NCI-H187 (cell line): ENCODE data around the gene RNF144B.
A peak's percentile ranks its signal among the peaks of the same experiment; 100 is the strongest.
"Not testable (repeated sequence)": the region's sequence is repeated elsewhere in the genome, so short reads cannot be mapped to it uniquely, and the experiment has no call there.

ENCODE experiments used
- DNase-seq, 2 experiments: peaks; one replicate each; lab custom pipeline; 2025; lab: John Stamatoyannopoulos, UW

Gene RNF144B

DNA sequence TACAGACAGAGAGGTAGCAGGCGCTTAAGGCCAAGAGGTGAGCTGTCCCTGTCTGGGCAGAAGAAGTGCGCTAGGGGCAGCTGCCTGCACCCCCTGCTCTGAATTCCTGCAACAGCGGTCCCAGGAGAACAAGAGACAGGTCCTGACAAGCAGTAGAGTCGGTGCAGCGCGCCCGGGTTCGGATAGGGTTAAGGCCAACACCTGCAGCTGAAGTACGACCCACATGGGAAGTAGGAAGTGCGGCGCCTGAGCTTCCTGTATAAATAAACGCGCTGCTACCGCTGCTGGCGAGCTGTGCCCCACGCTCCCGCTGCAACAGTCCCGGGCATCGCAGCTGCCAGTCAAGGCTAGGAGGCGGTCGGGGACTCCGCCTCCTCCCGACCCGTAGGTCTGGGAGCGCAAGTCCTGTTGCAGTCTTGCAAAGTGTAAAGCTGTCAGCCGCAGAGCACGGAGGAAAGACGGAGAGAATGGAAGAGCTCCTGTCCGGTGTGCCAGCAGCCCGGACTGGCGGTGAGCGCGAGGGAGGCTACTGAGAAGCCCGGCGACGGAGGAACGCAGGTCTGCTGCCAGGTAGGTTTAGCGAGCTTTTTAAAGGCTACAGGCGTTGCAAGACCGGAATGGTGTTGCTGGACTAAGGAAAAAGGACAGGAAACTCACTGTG, at the start of gene RNF144B:
Gene RNF144B (plus strand): TSS at position 290 of the 661 bp plus-strand sequence. CDS start 12,185 bp downstream, outside the sequence.
- peak; percentile 49 to 72 for DNase-seq

DNA sequence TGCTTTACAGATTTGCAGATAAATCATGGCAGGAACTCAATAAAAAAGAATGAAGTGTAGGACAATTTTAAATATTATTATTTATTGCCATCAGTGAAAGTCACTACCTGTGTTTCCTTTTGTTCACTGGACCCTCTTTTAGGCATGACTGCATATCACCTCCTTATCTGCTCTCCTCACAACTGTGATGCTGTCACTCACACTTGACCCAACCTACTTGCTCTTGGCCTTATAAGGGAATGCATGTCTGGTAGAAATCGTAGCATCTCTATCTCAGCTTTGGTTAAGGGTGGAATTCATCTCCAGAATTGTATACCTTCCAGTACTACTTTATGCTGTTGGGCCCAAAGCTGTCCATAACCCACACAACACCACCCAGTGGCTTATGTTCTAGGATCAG, 47.6 kb upstream of the RNF144B start:
- DNase-seq: no peak

DNA sequence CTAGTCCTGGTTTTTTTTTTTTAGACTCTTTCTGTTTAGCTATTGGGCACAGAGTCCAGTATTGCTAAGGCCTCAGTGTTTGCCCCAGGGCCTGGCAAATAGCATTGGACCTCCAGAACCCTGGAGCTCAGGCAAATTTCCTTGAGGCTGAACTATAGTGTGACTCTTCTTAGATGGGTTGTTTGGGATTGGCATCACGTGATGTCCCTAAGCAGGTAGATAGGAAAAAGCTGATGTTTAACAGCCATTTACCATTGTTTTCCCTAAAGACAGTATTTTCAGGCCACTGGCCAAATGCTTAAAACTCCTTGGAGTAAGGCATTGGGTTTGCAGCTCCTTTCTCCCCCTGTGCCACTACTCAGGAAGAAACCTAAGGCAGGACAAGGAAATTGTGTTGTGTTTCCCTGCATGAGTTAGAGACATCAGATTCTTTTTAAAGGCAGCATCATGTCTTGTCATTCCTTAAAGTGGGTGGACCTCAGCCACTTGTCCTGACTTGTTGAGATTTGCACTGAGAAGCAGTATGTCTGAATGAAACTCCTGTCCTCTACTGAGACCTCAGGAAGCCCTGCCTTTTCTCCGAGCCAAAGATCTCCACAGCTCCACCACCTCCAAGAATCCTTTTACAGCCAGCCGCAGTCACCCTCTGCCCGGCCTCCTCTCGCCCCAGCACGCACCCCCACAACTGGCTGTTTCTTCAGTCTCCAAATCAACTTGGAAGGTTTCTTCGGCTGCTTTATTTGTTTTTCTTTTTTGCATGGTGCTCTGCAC, 46.2 kb upstream of the RNF144B start:
- no peak for DNase-seq

DNA sequence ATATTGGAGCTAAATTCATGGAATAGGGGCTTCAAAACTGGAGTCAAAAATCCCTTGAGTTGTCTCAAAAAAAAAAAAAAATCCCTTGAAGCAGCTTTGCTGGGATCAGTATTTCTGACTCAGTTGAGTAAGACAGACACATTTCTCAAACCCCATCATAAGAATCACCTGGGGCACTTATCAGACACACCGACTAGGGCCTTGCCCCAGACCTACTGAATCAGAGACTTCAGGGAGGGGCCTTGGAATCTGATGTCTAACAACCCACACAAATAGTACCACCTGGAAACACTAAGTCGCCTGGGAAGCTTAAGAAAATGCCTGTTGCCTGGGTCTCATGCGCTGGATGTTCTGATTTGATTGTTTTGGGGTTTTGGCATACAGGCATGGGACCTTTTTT, 44.9 kb upstream of the RNF144B start:
- no peak for DNase-seq

DNA sequence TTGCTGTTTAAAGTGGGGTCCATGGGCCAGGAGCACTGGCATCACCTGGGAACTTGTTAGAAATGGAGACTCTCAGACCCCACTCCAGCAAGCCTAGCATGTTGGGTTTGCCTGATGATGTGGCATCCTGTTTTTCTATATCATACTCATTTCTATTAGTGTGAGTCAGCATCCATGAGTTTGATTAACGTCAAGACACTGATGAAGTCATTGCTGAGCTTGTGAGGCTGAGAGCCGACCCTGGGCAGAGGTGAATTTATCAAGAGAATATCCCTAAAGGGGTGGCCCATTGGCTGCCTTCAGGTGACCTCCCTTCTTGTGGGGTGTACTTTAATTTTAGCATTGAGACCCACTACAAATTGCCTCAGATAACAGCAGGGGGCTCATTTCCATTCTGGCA, 43.4 kb upstream of the RNF144B start:
- DNase-seq: no peak

DNA sequence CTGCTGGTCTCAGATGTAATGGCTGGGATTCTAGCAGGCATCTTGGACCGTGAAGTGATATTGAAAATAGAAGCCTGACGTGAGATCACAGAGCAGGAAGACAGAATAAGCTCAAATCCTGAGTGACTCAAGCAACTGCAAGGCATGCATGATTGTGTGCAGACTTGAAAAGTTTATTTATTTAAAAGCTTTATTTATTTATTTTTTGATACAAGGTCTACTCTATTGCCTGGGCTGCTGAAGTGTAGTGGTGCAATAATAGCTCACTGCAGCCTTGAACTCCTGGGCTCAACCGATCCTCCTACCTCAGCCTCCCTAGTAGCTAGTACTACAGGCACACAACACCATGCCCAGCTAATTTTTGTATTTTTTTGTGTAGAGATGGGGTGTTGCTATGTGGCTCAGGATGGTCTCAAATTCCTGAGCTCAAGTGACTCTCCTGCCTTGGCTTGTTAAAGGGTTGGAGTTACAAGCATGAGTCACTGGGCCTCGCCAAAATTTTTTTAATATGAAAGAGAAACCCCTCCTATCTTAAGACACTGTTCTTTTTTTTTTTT, 40.1 kb upstream of the RNF144B start:
- no peak for DNase-seq

DNA sequence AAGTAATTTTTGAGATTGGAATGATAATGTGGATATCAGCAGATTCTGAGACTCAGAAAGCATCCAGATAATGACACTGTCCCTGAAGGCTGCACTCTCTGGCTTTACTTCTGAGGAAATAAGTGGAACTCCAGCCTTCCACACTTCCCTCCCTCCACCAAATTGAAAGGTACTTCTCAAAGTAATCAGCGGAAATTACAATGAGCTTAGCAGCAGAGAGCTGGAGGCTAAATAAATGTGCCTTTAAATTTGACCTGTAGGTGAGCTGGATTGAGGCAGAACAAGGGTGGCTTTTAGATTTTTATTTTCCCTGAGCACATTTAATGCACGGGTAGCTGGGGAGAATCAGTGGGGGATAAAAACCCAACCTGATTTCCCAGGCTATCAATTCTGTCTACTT, 39.3 kb upstream of the RNF144B start:
- no peak for DNase-seq

DNA sequence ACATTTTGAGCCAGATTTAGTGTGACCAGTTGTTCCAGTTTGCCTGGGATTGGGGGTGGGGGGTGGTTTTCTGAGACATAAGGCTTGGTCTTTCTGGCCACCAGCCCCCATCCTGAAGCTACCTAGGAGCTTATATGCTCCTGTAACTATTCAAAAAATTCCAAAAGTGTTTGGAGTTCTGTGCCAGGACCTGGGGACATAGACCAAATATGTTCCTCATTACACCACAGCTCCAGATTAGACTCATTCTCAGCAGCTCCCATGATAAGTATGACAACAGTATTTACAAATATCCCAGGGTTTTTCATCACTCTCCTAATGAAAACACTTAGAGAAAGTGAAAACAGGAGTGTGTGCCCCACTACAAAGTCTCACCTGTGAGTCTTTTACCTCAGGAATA, 37.8 kb upstream of the RNF144B start:
- DNase-seq: no peak

DNA sequence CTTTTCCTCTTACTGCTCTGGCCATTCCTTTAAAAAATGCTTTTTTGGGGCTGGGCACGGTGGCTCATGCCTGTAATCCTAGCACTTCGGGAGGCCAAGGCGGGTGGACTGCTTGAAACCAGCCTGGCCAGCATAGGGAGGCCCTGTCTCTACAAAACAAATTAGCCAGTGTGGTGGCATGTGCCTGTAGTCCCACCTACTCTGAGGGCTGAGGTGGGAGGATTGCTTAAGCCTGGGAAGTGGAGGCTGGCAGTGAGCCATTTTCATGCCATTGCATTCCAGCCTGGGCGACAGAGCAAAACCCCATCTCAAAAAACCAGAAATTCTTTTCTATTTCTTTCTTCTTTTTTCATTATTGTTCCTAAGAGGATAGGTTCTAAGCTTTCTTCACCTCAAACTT, 36.9 kb upstream of the RNF144B start:
- no peak for DNase-seq

DNA sequence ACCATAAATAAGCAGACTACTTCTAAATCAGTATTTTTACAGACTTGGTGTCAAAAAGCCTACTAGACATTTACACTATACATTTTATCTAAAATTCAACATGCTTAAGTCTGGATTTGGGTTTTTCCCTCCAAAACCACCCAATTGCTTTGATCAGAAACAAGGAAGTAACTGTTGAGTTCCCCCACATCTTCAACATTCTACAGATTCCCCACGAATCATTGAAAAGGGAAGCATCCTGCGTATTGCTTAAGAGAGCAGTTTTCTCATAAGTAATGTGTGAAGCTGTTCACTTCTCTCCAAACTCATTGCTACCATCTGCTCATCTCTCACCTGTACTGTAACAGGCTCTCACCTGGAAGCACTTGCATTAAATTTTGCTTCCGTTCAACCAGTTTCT, 36.4 kb upstream of the RNF144B start:
- DNase-seq: no peak

DNA sequence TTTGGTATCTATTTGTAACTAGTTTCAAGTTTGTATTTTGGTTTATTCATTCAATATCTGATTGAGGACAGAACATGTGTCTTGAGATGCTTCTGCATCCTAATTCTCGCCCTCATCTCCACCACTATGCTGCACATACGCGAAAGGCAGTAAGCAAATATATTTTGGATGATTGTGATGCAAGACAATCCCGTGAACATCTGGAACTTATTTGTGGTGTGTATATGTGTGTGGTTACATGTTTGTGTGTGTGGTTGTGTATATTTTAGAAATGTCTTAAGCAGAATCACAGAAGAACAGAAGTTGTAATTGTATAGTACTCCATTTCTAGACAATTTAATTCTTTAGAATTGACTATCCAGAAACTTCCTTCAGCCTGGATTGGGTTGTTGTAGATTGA, 35.1 kb upstream of the RNF144B start:
- no peak for DNase-seq

DNA sequence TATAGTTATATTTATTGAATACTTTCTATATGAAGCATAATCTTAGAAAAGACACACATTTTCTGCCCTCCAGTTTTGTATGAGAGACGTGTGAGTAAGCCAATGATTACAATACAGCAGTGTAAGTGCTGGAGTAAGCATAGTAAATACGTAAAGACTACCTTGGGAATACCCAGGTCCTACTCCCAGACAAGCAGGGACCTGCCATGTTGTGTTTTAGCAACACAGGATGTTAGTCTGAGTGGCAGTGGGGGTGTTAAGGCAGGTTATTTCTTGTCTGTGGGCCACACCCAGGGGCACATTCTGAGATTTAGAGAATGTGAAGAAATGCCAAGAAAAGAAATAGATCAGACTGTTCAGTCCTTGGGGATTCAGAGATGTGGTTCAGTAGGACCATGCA, 34.3 kb upstream of the RNF144B start:
- DNase-seq: no peak

DNA sequence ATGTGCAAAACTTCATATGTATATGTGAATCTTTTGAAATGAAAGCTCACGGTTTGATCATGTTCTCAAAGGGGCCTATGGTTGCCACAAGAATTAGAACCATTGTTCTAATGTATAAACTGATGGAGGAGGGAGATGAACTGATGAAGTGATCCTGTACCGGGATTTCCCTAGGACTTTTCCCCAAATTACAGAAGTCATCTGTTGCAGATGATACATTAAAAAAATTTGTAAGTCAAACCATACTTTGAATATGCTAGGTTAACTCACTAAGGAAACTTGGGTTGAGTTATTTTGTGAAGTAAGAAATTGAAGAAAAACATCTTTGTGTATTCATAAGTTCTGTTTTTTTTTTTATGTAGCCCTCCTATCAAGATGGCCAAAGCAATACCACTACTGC, 33.9 kb upstream of the RNF144B start:
- DNase-seq: no peak

DNA sequence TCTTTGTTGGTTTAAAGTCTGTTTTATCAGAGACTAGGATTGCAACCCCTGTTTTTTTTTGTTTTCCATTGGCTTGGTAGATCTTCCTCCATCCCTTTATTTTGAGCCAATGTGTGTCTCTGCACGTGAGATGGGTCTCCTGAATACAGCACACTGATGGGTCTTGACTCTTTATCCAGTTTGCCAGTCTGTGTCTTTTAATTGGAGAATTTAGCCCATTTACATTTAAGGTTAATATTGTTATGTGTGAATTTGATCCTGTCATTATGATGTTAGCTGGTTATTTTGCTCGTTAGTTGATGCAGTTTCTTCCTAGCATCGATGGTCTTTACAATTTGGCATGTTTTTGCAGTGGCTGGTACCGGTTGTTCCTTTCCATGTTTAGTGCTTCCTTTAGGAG, 29.6 kb upstream of the RNF144B start:
- DNase-seq: not testable (repeated sequence)

DNA sequence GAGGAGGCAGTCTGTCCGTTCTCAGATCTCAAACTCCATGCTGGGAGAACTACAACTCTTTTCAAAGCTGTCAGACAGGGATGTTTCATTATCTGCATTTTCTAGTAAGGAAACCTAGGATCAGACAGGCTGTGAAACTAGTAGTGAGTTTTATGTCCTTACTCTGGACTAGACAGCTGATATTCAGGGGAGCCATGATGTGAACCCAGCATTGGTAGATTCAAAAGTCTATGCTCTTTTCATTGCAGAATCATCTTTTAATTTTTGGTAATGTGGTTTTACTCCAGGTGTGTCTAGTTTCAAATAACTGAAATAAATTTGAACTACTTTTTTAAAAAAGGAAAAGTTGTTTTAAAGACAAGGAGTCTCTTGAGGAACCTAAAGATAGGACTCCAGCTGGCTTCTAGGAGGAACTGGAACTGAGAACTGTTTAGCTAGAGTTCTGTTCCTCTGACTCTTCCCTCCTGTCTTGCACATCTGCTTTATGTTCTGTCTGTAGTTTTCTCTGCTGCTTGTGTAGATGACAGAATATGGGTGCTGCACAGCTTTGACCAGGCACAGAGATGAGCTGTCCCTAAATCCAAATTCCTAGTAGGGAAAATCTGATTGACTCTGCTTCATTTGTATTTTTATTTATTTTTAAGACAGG, 27.8 kb upstream of the RNF144B start:
- no peak for DNase-seq

DNA sequence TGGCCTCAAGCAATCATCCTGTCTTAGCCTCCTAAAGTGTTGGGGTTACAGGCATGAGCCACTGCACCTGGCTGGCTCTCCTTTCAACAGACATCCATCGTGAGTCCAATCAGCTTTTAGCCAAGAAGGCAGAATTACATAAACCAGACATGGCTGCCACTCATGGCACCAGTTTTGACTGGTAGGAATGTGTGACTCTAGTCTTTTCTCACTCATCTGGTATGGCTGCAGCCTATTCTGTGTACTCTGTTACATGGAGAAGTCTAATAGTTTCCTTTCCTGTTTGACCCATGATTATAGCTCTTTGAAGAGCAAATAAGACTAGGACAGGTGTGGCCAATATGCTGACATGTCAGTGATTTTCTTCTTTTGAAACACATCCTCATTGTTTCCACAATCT, 27.0 kb upstream of the RNF144B start:
- DNase-seq: no peak

DNA sequence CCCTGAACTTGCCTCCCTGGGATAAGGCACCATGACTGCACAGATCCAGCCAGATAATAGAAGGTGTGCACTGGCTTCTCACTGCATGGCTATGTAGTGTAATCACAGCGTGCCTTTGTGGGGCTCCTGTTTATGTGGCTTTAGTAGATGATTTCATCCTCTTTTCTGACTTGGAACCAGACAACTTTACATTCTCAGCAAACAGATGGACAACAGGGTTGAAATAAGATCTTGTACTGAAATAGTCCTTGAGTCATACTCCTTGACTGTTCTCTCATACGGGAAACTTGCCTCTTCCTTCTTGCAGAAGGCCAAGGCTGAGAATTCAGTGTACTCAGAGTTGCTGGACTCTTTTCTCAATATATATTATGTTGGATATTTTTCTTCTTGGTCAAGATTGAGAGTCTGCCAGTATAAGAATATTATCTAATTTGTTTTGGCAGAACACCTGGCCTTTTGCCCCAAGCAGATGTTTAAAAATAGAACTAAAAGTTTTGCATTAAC, 25.0 kb upstream of the RNF144B start:
- DNase-seq: no peak

DNA sequence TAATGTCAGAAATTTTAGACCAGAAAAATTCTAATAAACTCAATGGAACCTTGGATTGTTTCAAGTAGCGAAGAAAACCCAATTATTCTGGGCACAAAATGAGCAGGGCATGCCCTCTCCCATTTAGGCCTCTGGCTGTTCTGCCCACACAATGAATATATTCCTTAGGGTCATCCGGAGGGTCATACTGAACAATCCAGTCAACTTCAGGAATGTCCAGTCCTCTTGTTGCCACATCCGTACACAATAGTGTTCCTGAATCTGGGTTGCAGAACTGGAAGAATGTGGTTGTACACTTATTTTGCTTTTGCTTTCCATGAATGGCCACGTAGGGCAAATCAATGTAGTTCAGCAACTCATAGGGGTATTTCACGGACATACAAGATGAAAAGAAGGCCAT, 23.4 kb upstream of the RNF144B start:
- no peak for DNase-seq

DNA sequence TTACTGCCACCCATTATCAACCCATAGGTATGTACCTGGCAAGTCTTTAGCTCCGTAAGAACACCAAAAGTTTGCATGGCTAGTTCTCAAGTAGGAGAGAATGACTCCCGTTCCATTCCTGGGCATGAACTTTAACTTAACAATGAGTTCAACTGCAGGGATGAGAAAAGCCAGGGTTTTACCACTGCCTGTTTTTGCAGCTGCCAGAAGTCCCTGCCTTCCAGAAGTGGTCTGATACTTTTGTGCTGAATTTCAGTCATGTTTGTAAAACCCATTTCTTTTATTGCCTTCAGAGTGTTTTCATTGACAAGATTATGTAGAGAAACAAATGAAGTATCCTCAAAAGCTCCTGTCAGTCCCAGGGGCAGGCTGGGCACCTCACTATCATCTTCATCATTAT, 22.6 kb upstream of the RNF144B start:
- not testable (repeated sequence) for DNase-seq

DNA sequence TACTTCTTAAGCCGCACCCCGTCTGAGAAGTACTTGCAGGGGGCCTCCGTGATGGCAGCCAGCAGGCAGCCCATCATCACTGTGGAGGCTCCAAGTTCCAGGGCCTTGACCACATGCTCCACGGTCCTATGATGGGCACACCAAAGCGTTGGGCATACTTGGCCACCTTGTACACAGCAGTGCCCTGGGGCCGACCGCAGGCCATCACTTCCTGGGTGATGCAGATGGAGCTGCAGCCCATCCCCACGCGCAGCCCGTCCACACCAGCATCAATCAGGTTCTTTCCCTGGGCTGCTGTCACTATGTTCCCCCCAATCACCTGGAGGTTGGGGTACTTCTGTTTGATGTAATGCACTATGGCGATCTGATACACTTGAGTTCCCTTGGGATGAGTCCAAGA, 19.8 kb upstream of the RNF144B start:
- DNase-seq: no peak

DNA sequence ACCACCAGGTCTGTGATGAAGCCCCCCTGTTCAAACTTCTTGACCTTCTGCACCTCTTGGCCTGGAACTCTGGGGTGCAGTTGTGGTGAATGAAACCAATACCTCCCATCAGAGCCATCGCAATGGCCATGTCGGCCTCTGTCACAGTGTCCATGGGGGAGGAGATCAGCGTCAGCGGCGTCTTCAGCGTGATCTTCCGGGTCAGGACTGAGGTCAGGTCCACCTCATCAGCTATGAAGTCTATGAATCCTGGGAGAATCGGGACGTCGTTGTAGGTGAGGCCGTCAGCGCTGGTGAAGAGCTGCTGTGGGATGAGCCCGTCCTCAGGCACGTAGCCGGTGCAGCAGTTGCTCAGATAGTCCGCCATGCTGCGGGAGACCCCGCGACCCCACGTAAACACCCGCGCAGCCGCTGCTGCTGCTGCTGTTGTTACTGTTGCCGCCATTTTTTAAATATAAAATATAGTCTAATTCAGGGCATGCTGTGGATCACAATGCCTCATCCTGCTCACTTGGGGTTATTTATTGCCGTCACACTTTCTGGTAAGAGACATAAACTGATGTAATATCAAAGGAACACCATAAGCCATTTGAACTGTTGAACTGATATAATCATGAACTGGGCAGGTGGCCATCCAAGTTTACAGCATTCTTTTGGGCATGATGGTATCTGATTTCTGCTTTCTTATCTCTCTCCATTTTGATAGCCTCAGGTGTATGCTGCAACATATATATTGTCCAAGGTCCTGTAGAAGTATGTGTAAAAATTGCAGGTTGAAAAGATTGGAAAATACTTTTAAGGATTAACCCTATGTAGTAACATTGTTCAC, 18.7 kb upstream of the RNF144B start:
- DNase-seq: no peak

DNA sequence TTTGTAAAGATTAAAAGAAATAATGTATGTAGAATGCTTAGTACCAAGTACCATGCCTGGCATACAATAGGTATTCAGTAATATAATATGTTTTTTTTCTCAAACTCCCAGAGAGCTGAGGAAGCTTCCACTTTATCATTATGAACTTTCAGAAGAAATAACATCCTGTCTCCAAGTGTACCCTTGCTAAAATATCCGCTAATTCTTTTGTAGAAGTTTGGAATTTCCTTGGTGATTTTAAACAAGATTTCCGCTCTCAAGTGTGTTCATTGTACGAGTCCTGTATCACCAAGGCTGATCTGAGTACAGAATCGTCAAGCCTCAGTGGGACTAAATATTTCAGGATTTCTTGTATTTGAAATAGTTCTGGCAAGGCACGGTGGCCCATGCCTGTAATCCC, 16.1 kb upstream of the RNF144B start:
- DNase-seq: no peak
